ENCODE results near the gene SLFN5.
"Not testable (repeated sequence)": the region's sequence is repeated elsewhere in the genome, so short reads cannot be mapped to it uniquely, and the experiment has no call there.

Gene SLFN5

DNA sequence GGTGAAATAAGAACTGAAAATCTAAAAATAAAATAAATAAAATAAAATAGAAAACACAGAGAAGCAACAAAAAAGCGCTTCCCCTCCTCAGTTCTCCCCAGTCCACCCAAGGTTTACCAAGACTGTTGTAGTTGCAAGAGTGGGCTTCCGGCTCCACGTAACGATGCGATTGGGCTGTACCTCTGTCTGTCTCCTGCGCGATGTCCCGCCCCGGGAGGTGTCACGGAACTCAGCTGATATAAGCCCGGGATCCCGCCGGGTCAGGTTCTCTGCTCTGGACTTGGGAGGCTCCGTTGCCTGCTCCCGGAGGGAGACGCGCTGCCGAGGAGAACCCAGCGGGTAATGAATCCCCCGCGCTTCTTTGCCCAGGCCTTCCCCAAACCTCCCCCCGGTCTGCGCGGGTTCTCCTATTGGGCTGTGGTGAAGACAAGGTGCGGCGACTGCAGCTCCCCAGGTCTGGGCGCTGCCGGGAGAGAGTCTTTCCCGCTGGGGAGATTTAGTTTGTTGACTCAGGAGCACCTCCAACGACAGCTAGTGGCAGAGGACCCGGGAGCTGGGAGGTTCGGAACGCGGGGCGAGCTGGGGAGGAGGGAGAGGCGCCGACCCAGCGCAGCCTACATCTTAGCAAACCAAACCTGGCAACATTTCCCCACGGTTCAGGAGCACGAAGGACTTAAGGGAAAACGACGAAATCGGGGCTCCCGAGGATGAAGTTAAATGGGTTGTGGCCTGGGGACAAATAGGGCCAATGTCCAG, at the start of gene SLFN5:
Gene SLFN5 (plus strand): TSS at position 268 of the 756 bp plus-strand sequence. CDS start 15,619 bp downstream, outside the sequence.
- DNase-seq: peak; percentile 83 to 84

DNA sequence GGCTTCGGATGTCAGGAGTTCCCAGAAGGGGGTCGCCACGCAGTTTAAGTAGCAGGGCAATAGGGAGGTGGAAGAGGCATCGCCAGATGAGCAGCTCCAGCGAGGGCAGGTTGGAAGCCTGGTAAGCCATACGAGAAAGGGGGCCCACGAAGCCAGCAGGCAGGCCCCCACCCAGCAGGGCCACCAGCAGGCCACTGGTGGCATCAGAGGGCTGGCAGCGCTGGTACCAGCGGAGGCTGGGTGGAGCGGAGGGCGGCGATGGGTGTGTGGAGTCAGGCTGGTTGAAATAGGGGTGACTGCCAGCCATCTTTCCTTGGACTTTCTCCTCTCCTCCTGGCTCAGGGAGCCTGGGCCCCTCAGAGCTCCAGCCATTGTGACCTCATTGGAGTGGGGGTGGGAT, 48.9 kb upstream of the SLFN5 start, which contains the start of gene SLC35G3:
Gene SLC35G3 (minus strand): TSS at position 393 of the 400 bp plus-strand sequence. CDS start 86 bp downstream, at position 307.
- DNase-seq: not testable (repeated sequence)

DNA sequence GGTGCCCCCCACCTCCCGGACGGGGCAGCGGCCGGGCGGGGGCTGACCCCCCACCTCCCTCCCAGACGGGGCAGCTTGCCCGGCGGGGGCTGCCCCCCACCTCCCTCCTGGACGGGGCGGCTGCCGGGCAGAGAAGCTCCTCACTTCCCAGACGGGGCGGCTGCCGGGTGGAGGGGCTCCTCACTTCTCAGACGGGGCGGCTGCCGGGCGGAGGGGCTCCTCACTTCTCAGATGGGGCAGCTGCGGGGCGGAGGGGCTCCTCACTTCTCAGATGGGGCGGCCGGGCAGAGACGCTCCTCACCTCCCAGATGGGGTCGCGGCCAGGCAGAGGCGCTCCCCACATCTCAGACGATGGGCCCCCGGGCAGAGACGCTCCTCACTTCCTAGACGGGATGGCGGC, 47.8 kb upstream of the SLFN5 start:
- not testable (repeated sequence) for DNase-seq

DNA sequence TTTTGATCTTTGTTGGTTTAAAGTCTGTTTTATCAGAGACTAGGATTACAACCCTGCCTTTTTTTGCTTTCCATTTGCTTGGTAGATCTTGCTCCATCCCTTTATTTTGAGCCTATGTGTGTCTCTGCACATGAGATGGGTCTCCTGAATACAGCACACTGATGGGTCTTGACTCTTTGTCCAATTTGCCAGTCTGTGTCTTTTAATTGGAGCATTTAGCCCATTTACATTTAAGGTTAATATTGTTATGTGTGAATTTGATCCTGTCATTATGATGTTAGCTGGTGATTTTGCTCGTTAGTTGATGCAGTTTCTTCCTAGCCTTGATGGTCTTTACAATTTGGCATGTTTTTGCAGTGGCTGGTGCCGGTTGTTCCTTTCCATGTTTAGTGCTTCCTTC, 40.3 kb upstream of the SLFN5 start:
- not testable (repeated sequence) for DNase-seq

DNA sequence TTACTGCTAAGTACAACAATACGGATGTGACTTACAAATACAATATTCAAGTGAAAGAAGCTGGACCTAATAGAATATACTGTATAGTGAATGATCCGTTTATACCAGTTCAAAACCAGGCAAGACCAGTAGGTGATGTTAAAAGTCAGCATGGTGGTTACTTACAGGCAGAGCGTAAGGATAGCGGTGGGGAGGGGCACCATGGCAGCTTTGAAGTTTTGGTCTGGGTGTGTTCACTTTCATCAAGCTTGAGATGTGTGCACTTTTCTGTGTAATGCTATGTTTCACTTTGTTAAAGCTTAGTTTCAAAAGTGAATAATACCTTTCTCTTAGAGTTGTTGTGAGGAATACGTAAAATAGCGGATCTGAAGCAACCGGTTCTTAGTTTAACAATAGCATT, 32.1 kb upstream of the SLFN5 start:
- no peak for DNase-seq

DNA sequence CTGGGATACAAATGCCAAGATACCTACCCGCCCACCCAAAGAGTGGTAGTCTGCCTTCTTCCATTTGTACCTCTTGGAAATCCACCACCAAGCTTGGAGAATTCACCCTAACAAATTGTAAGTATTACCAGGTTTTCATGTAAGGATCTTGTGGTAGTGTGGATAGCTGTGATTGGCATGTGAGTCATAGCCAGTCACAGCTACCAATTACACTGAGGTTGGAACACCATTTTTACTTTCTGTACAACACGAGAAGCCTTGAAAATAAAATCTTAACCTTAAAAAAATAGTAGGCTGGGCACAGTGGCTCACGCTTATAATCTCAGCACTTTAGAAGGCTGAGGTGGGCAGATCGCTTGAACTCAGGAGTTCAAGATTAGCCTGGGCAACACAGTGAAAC, 30.2 kb upstream of the SLFN5 start:
- DNase-seq: no peak

DNA sequence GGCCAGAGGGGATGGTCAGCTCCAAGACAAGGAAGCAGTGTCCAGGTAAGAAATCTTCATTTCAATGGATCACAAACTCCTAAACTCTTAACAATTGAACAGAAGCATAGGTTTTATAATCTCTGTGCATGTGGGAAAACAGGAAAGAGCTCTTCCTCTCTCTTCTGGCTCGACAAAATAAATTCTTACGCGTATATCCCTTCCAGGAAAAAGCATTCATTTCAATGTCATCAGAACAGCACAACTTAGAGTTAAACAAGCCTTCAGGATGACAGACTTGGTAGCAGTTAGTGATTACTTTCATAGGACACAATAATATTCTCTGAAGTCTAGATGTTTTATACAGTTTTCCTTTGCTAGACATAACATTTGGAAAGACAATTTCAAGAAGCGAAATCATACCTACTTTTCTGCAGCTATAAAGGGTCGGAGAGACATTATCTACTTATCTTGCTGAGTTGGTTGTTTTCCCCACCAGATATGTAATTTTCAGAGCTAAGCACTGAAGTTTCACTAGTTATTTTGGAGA, 29.4 kb upstream of the SLFN5 start:
- no peak for DNase-seq

DNA sequence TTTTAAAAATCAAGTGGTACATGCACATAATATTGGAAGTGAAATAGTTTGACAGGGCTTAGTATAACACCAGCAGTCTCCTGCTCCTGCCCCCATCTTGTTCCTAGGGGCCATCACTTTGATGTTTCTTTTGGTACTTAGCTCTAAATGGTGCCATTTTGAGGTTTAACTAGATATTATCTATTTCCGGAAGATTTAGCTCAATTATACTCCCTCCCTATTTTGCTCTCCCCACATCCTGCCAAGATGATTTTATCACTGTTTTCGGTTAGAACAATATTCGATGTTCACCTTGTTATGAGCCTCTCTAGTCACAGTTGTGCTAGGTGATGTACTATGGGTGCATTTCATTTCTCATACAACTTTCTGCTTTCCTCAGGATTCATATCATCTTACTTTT, 28.7 kb upstream of the SLFN5 start:
- DNase-seq: no peak

DNA sequence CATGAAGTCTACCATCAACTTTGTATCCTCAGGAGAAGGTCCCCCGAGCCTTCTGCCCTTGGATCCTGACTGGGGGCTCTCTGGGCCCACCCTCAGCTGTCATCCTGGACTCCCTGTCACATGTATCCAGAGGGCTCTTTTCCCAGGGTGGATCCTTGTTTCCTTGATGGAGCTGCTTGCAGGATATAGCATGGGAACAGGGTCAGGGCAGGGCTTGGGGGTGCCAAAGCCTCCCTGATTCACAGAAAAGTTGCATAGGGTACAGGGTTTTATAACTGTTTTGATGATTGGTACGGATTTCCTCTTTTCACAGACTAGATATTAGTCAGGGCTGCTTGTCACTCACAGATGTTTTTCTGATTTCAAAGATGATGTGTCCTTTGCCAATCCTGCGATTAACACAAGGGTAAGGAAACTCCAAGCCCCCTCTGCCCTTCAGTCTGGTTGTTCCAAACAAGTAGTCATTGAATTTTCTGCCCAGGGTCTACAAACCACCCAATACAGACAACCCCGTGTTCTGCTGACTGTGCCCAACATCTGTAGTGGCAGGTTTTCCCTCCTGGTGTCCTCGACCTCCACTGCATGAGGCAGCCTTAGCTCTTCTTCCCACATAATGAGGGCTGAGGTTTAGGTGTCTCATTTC, 28.1 kb upstream of the SLFN5 start:
- no peak for DNase-seq

DNA sequence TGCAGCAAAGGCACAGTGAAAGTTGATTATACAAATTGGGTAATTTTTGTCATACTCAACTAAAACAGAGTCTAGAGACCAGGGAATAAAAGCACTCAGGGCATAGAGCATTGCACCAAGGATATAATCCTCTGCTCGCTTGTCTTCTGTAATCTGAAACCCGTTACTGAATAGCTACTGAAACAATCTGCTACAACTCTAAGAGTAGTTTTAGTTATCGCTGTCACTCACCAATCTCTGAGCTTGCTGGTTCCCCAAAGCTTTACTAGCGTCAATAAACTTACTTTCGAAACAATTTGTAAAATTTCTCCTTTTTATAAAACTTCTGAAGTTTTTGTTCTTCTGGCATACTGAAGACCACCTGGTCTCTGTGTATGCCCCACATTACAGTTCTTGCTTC, 25.8 kb upstream of the SLFN5 start:
- DNase-seq: no peak

DNA sequence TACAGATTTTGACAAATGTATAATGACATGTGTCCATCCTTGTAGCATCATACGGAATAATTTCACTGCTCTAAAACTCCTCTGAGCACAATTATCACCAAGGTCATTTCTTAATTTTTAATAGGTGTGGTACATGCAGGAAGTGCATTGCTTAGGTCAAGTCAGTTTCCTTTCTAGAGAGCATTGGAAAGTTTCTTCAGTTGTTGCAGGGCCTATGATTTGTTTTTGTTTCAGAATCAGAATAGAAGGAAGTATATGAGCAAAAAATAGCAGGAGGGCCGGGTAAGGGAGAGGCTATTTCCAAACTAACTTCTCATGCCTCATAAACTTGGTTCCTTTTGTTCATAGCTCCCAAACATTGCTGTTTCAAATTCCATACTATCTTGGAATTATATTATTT, 24.0 kb upstream of the SLFN5 start:
- no peak for DNase-seq

DNA sequence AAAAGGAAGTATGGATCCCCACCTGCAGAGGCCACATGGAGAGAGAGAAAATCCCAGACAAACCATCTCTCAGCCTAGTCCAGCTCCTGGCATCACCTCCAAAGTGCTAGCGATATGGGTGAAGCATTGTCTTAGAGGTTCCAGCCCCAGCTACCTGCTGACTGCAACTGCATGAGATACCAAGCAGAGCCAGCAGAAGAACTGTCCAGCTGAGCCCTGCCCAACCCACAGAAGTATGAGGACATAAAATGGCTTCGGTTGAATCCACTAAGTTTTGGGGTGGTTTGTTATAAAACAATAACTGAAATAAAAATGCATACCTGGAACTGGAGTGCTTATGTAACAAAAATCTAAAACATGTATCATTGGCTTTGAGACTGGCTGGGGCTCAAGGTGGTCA, 20.4 kb upstream of the SLFN5 start:
- DNase-seq: no peak

DNA sequence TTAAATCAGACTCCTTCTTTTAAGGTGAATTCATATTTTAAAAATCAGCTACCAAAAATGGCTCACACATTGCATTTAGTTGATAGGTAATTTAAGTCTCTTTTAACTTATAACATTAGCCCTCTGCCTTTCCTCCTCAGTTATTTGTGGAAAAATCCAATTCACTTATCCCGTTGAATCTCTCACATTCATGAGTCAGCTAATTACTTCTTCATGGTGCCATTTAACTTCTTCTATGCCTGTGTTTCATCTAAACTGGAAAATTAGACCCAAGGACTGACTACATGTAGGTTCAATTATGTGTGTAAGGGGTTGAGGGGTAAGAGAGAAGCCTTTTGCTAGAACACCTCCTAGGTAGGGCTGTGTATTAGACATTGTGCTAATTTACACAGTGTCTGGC, 18.4 kb upstream of the SLFN5 start:
- no peak for DNase-seq

DNA sequence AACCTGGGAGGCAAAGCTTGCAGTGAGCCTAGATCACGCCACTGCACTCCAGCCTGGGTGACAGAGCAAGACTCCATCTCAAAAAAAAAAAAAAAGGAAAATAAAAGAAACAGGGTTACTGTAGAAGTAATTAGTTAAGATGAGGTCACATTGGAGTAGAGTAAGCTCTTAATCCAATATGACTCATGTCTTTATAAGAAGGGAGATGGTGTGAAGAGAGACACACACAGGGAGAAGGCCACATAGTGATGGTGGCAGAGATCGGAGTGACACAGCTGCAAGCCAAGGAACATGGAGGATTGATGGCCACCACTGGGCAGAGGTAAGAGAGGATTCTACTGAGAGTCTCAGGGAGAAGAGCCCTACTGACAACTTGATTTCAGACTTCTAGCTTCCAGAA, 15.3 kb upstream of the SLFN5 start:
- DNase-seq: no peak

DNA sequence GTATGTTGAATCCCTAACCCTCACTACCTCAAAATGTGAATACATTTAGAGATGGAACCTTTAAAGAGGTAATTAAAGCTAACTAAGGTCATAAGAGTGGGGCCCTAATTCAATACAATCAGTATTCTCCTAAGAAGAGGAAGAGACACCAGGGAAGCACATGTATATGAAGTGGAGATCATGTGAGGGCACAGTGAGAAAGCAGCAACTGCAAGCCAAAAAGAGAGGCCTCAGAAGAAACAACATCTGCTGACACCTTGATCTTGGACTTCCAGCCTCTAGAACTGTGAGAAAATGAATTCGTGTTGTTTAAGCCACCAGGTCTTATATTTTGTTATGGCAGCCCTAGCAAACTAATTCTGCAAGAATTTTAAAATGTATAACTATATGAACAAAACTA, 13.2 kb upstream of the SLFN5 start:
- DNase-seq: no peak

DNA sequence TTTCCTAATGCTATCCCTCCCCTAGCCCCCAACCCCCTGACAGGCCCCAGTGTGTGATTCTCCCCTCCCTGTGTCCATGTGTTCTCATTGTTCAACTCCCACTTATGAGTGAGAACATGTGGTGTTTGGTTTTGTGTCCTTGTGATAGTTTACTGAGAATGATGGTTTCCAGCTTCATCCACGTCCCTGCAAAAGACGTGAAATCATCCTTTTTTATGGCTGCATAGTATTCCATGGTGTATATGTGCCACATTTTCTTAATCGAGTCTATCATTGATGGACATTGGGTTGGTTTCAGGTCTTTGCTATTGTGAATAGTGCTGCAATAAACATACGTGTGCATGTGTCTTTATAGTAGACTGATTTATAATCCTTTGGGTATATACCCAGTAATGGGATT, 8.6 kb upstream of the SLFN5 start:
- not testable (repeated sequence) for DNase-seq

DNA sequence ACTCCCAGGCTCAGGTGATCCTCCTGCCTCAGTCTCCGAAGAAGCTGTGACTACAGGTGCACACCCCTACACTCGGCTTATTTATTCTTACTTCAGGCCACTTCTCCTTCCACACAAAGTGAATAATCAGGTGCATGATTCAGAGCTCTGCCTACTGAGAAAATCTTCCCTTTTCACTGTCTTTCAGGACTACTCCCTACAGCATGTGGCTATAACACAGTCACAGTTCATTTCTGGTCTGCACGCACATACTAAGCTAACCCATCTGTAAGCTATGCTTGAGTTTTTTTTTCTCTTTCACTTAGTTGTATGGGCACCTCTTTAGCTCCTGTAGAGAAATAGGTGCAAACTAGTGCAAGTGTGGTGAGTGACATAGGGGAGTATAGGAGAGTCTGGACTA, 7.6 kb upstream of the SLFN5 start:
- DNase-seq: no peak

DNA sequence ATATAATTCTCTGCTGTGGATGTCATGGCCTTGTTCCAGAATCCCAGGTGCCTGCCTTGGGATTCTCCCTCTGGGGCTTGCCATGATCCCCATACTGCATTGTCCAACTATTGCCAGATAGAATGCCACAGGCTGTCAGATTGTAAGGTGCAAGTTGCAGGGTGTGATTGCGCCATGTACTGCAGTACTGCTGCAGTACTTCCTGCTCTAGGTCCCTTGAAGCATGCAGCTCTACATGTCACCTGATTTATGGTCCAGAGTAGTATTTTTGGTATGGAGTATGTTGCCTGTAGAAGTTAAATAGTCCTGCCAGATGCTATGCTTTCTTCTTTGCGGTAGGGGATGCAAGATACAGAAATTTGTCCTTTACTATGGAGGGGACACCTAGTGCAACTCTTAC, 7.0 kb upstream of the SLFN5 start:
- DNase-seq: no peak

DNA sequence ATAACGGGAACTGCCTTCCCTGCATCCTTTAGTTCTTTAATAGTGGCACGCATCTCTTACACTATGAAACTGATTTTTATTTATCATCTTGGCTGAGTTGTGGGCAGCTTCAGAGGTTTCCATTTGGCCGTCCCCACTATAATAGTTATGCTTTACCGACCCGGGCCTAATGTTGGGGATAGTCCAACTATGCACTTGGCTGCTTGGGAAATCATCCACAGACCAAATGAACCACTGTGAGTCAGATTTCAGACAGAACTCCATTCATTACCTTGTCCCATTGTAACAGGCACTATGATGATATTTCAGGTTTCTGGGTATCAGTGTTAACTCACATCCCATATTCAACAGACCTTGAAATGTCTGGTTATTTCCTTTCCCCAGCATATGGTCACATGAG, 6.1 kb upstream of the SLFN5 start:
- DNase-seq: no peak

DNA sequence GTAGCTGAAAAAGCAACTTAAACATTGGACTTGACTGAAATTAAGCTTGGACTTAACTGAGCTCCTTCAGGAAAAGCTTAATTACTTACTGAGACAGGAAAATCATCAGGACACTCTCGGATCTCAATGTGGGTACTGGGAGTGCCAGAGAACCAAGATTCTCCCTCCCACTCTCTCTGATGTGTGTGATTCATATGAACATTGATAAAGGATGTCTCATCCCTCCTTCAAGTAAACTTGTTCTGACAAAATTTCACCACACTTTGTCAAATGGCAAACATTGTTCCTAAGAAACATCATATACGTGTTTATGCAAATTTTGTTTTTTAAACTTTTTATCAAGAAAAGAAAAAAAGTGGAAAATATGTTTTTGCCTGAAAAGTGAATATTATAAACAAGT, 4.1 kb upstream of the SLFN5 start:
- no peak for DNase-seq

DNA sequence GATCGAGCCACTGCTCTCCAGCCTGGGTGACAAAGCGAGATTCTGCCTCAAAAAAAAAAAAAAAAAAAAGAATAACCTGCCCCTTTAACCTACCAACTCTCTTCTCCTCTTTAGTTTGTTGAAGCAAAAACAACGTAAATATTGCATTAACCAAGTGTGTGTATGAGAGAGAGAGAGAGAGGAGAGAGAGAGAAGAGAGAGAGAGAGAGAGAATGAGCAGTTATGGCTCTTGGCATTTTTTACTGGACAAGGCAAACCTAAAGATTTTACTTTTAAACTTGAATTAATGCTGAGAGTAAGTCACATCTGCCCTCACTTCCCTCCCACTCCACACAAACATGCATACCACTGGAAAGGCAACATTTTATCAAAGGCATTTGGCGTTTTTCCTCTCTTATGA, 3.0 kb upstream of the SLFN5 start:
- DNase-seq: no peak

DNA sequence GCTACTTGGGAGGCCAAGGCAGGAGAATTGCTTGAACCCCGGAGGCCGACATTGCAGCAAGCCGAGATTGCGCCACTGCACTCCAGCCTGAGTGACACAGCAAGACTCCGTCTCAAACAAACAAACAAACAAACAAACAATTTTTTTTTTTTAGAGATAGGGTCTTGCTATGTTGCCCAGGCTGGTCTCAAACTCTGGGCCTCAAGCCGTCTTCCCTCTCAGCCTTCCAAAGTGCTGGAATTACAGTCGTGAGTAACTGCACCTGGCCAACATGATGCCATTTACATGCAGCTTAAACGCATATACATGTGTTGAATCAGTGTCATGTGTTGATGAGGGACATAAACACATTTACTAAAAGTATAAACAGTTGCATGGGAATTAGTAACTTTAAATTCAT, 2.0 kb upstream of the SLFN5 start:
- DNase-seq: no peak

DNA sequence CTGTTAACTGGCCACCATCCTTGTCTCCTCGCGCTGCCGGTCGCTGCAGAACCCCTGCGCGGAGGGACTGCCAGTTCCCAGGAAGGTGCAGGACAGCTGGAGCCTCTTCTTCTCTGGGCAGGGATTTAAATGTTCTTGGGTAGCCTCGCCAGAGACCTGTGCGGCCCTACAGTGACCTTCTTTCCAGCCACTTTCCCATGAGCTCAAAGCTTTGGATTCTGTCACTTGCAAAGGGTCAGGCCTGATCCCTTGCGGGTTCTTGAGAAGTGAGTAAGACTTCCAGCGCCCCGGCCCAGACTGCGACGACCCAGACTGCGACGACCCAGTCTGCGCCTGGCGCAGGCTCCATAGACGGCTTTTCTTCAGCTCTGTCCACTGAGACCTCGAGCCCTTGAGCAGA, 1.4 kb upstream of the SLFN5 start:
- no peak for DNase-seq

DNA sequence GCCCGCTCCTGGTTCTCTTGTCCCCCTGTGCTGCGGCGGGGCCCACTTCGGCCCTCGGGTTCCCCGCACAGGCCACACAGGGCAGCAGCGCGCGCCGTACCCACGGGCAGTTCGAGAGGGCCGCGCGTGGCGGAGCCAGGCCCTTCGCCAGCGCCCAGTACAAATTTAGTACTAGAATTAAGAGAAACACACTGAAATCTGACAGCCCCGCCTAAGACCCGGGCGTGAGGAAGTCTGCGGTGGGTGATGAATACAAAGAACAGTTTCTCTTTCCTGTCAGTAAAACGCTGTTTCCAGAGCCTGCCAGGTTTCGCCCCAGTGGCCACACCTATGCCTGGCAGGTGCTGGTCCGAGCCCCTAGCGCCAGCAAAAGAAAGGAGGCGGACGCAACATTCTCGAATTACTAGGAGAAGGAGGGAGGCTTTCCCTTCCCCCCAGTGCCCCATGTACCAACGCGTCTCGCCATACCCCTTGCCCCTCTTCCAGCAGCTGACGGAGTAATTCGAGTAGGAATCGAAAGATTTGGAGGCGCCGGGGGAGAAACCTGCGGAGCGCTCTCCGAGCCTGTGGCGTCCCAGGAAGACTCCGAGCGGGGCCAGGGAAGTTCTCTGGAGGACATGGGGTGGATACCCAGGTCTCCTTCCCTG, 591 bp upstream of the SLFN5 start:
- peak; percentile 73 to 89 for DNase-seq
